Heart left ventricle (tissue), 13 donors: Measurements from ENCODE around the gene EGR4.

ENCODE experiments used
- CTCF ChIP-seq, 12 donors: fragments of 200-600 bp; sonication (generic) in 4 of 12; IDR thresholded peaks; one replicate each; pipeline versions ENCODE4 v1.5.0 to v1.8.0; 2018 to 2022; ENCODE audit warnings: antibody characterized with exemption in 12 of 12, mild to moderate bottlenecking in 5 of 12
- POLR2A ChIP-seq, 2 donors: fragments of 450-650 bp; IDR thresholded peaks; one replicate each; pipeline ENCODE4 v1.6.1; 2017; ENCODE audit warnings: antibody characterized with exemption in 2 of 2, mild to moderate bottlenecking in 2 of 2, moderate library complexity in 2 of 2
- donor health status: ischemic (EF 13 %, LVEDD 7.1; RV severe dilation, severe dysfunction).
- donor health status: DM: no; HTN: yes; CAD: no.
- donor health status: DM: no; HTN: no; CAD: no.
- donor health status: ischemic (EF 25% LVEDD 6.9; RV normal size, moderate dysfunction).
- donor health status: ischemic (EF 25% LVEDD 5.7; RV mildly dilated, moderate dysfunction).
- donor health status: ischemic (EF 35%, LVEDD 5.7; RV mildly dilated, moderate dysfunction).
- donor health status: nonischemic (EF 11% LVEDD 7.7; RV severe dilation, severe dysfunction).
- donor health status: DM: yes; HTN: yes; CAD: no.
- donor health status: PGD.
- donor health status: ischemic (EF 29% LVEDD 5.4; RV normal size, mild dysfunction).
- donor health status: nonischemic (EF 23%, LVEDD 6.1; RV moderate dilation, normal function).

GRCh38 chr2:73255007-73255644 lies 38.2 kb downstream of the EGR4 start:
- TF ChIP-seq CTCF (IDR thresholded peaks at IDR 0.05), result no peak
- TF ChIP-seq POLR2A (IDR thresholded peaks at IDR 0.05), result no peak
